Measurements from ENCODE around the gene DGLUCY.
"Not testable (repeated sequence)": the region's sequence is repeated elsewhere in the genome, so short reads cannot be mapped to it uniquely, and the experiment has no call there.

Gene DGLUCY

DNA sequence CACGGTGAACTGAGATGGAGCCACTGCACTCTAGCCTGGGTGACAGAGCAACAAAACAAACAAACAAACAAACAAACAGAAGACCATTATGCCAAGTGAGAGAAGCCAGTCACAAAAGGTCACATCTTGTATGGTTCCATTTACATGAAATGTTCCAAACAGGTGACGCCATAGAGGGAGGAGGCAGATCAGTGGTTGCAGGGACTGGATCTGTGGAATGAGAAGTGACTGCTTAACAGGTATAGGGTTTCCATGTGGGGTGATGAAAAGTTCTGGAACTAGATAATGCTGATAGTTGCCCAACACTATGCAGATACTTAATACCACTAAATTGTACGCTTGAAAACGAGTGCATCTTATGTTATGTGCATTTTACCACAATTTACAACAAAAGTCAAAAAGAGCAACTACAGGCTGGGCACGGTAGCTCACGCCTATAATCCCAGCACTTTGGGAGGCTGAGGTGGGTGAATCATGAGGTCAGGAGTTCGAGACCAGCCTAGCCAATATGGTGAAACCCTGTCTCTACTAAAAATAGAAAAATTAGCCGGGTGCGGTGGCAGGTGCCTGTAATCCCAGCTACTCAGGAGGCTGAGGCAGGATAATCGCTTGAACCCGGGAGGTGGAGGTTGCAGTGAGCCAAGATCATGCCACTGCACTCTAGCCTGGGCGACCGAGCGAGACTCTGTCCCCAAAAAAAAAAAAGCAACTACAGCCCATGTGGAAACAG is 20.0 kb upstream of the DGLUCY start:
- H3K36me3 Mint-ChIP-seq (ENCODE audit: low read depth); H3K9me3 Mint-ChIP-seq; H3K4me3 Mint-ChIP-seq; H3K27ac Mint-ChIP-seq; H3K4me1 Mint-ChIP-seq (ENCODE audit: low read depth): not testable (repeated sequence)
- H3K27me3 Mint-ChIP-seq (ENCODE audit: low read depth), result peaks cover 11% of the 10 kb centered on the region

GRCh38 chr14:91094772-91095171 is 19.1 kb upstream of the DGLUCY start:
- Mint-ChIP-seq H3K9me3 (no peaks in the 10 kb centered on the region), H3K27ac (no peak overlapping the region), H3K4me1 (ENCODE audit: low read depth) (peaks cover 4% of the 10 kb centered on the region), H3K27me3 (ENCODE audit: low read depth) (peaks cover 11% of the 10 kb centered on the region), H3K4me3 (no peak overlapping the region), H3K36me3 (ENCODE audit: low read depth) (peaks cover 3% of the 10 kb centered on the region)

DNA sequence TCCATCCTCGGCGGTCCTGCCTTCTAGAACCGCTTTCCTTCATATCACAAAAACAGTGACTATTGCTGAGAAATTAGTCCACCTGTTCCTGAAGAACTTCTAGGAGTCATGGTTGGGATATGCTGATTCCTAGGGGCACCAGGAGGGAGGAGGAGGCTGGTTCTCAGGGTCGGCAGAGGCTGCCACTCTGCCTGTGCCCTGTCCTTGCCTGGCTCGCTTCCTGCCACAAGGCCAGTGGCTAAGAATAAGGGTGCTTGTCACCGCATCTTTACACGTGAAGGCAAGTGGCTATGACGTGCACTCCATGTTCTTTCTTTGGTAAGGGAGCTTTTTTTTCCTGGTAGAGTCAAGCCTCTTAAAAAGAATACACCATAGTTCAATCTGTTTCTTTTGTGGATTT is 18.7 kb upstream of the DGLUCY start:
- Mint-ChIP-seq H3K36me3 (ENCODE audit: low read depth) (peaks cover 3% of the 10 kb centered on the region), H3K27me3 (ENCODE audit: low read depth) (peaks cover 11% of the 10 kb centered on the region), H3K4me3 (no peak overlapping the region), H3K27ac (no peak overlapping the region), H3K9me3 (no peaks in the 10 kb centered on the region), H3K4me1 (ENCODE audit: low read depth) (peaks cover 4% of the 10 kb centered on the region)

DNA sequence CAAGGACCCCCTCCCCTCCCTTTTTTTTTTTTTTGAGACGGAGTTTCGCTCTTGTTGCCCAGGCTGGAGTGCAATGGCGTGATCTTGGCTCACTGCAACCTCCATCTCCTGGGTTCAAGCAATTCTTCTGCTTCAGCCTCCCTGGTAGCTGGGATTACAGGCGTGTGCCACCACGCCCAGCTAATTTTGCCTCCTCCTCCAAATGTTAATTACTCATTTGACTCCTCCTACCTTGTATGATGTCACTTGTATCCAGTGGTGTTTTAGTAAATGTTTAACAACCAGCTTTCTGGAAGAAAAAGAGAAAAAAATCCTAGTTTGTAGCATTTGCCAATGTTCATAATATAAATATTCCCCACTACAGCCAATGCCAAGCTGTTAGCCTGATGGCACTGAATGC is 16.2 kb upstream of the DGLUCY start:
- H3K36me3 Mint-ChIP-seq (ENCODE audit: low read depth); H3K27ac Mint-ChIP-seq; H3K9me3 Mint-ChIP-seq; H3K4me1 Mint-ChIP-seq (ENCODE audit: low read depth); H3K27me3 Mint-ChIP-seq (ENCODE audit: low read depth); H3K4me3 Mint-ChIP-seq: not testable (repeated sequence)

DNA sequence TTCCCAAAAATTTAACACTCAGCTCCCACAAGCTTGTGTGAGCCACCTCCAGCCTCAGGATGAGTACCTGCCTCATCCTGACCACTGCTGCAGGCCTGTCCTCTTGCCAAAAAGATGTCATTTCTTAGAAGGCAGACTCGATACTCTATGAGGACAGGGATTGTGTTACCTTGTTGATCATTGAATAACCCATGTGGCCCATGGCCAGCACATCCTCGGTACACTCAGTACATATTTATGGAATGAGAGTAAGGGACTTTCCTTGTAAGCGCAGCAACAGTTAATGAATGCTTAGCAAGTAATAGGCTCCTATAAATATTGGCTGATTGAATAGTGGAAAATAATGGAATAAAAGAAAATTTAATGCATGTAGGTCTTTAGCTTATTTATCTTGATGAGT is 15.3 kb upstream of the DGLUCY start:
- Mint-ChIP-seq H3K27me3 (ENCODE audit: low read depth) (peaks cover 7% of the 10 kb centered on the region), H3K4me1 (ENCODE audit: low read depth) (peaks cover 4% of the 10 kb centered on the region), H3K4me3 (no peak overlapping the region), H3K36me3 (ENCODE audit: low read depth) (peaks cover 3% of the 10 kb centered on the region), H3K9me3 (no peaks in the 10 kb centered on the region), H3K27ac (no peak overlapping the region)

DNA sequence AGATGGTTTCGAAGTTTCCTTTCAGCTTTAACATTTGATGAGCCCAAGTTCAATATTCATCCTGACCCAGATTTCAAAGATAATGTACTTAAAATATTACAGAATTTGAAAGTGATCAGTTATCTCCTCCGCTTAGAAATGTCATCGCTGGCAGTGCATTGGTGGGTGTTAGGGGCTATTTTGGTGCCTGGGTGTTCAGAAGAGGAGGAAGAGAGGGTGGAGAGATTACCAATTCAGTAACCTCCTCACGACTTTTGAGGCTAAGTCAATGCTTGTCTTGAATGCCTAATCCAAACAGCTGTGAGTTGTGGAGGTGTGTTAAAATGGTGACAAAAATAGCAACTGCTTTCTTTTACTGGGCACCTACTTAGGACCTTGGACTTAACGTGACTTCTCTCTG is 13.8 kb upstream of the DGLUCY start:
- H3K4me1 Mint-ChIP-seq (ENCODE audit: low read depth), result peaks cover 5% of the 10 kb centered on the region
- no peak overlapping the region for H3K27ac Mint-ChIP-seq
- H3K36me3 Mint-ChIP-seq (ENCODE audit: low read depth), result peaks cover 3% of the 10 kb centered on the region
- no peak overlapping the region for H3K4me3 Mint-ChIP-seq
- peaks cover 7% of the 10 kb centered on the region for H3K27me3 Mint-ChIP-seq (ENCODE audit: low read depth)
- H3K9me3 Mint-ChIP-seq, result no peaks in the 10 kb centered on the region

- H3K27ac Mint-ChIP-seq, result no peak overlapping the region
- no peaks in the 10 kb centered on the region for H3K9me3 Mint-ChIP-seq
These were observed 10.8 kb upstream of the DGLUCY start for GRCh38 chr14:91103116-91103515.

DNA sequence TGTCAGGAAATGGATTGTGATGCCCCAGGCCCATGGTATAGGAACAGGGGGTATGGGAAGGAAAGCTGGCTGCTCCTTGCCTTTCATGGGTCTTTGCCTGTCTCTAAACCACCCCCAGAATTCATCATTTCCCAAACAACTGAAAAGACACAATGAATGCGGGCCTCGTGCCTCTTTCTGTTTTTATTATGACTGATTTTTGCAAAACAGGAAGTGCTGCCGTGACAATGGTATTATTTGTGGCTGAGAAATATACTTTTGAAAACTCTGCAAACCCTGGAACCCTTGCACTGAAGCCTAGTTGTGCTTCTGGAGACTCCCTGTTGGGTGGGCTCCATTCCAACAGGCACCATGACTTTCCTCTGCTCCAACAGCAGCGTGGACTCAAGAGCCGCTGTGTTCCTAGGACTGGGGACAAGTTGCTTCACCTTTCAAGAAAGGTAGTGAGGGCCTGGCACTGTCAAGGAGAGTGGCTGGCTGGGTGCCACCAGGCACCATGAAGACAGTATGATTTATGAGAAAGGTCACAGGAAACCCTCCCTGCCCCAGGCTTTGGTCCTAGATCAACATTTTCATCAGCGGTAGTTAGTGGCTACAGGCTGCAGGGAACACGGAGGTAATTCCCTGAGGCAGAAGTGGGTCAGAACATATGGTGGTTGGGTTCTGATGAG is 4.8 kb upstream of the DGLUCY start:
- peak overlapping the region; percentile 88 for H3K27ac Mint-ChIP-seq
- peaks cover 4% of the 10 kb centered on the region for H3K36me3 Mint-ChIP-seq (ENCODE audit: low read depth)
- H3K27me3 Mint-ChIP-seq (ENCODE audit: low read depth), result no peaks in the 10 kb centered on the region
- no peaks in the 10 kb centered on the region for H3K9me3 Mint-ChIP-seq
- H3K4me1 Mint-ChIP-seq (ENCODE audit: low read depth), result peaks cover 47% of the 10 kb centered on the region
- H3K4me3 Mint-ChIP-seq, result peak overlapping the region; percentile 38

More at GRCh38 chr14:91103116-91103515, 10.8 kb upstream of the DGLUCY start:
- no peak overlapping the region for H3K4me3 Mint-ChIP-seq
- peaks cover 2% of the 10 kb centered on the region for H3K36me3 Mint-ChIP-seq (ENCODE audit: low read depth)
- H3K4me1 Mint-ChIP-seq (ENCODE audit: low read depth), result peaks cover 11% of the 10 kb centered on the region
- H3K27me3 Mint-ChIP-seq (ENCODE audit: low read depth), result peaks cover 3% of the 10 kb centered on the region

DNA sequence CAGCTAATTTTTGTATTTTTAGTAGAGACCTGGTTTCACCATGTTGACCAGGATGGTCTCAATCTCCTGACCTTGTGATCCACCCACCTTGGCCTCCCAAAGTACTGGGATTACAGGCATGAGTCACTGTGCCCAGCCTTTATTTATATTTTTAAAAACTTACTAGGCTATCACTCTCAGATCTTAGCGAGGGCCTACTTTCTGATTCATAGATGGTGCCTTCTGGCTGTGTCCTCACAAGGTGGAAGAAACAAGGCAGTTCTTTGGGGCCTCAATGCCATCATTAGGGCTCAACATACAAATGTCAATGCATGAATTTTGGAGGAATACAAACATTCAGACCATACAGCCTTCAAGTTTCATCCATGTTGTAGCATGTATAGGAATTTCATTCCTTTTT is 2.4 kb upstream of the DGLUCY start:
- H3K36me3 Mint-ChIP-seq (ENCODE audit: low read depth), result peaks cover 12% of the 10 kb centered on the region
- no peaks in the 10 kb centered on the region for H3K9me3 Mint-ChIP-seq
- H3K27me3 Mint-ChIP-seq (ENCODE audit: low read depth), result no peaks in the 10 kb centered on the region
- no peak overlapping the region for H3K27ac Mint-ChIP-seq
- no peak overlapping the region for H3K4me3 Mint-ChIP-seq
- H3K4me1 Mint-ChIP-seq (ENCODE audit: low read depth), result peaks cover 58% of the 10 kb centered on the region

DNA sequence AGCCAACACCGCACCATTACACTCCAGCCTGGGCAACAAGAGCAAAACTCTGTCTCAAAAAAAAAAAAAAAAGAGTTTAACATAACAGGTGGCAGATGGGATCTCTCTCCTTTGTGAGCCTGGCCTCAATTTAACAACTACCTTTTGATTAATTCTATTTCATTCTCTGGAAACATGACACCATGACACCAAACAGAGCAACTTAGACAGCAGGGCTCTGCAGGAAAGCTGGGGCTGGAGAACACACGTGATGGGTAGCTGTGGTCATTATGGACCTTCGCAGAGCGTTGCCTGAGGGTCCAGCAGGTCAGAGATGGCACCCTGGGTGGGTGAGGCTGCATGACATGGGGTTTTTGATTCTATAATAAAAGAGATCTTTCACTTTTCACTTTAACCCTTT is 1.7 kb upstream of the DGLUCY start:
- H3K4me3 Mint-ChIP-seq, result peak overlapping the region; percentile 19
- H3K9me3 Mint-ChIP-seq, result no peaks in the 10 kb centered on the region
- no peaks in the 10 kb centered on the region for H3K27me3 Mint-ChIP-seq (ENCODE audit: low read depth)
- peaks cover 19% of the 10 kb centered on the region for H3K36me3 Mint-ChIP-seq (ENCODE audit: low read depth)
- peak overlapping the region; percentile 68 for H3K27ac Mint-ChIP-seq
- peaks cover 64% of the 10 kb centered on the region for H3K4me1 Mint-ChIP-seq (ENCODE audit: low read depth)

- Mint-ChIP-seq H3K4me3 (peak overlapping the region; percentile 95), H3K36me3 (ENCODE audit: low read depth) (peaks cover 34% of the 10 kb centered on the region), H3K9me3 (peaks cover 6% of the 10 kb centered on the region), H3K27me3 (ENCODE audit: low read depth) (no peaks in the 10 kb centered on the region), H3K27ac (peak overlapping the region; percentile 97), H3K4me1 (ENCODE audit: low read depth) (peaks cover 63% of the 10 kb centered on the region)
These were observed 499 bp downstream of the DGLUCY start for GRCh38 chr14:91114079-91115065.

DNA sequence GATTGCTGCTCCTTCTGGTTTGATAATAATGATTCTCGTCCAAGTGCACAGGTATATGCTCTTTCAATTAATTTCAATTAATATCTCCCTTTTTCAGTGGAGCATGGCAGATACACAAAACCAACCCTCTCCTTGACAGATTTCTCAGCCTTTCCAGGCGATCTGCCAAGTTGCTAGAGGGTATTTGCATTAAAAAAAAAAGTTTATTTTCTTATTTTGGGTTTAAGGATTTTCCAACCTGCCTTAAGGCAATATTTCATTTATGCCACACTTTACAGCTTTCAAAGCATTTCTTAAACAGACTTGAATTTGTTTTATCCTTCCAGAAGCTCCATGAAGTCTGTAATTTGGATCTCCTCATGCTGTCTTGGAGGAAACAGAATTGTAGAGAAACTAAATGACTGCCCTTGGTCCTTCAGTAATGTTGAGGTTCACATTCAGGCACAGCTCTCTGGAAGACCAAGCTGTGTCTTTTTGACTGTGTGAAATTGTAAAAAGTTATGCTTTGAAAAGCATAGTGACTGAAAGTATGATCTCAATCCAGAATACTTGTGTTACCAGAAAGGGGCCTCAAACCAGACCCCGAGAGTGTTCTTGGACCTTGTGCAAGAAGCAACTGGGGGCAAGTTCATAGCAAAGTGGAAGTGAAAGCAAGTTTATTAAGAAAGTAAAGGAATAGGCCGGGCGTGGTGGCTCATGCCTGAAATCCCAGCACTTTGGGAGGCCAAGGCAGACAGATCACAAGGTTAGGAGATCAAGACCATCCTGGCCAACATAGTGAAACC is 2.3 kb downstream of the DGLUCY start:
- Mint-ChIP-seq H3K27me3 (ENCODE audit: low read depth) (no peaks in the 10 kb centered on the region), H3K27ac (peak overlapping the region; percentile 97), H3K9me3 (peaks cover 8% of the 10 kb centered on the region), H3K4me1 (ENCODE audit: low read depth) (peaks cover 62% of the 10 kb centered on the region), H3K36me3 (ENCODE audit: low read depth) (peaks cover 47% of the 10 kb centered on the region), H3K4me3 (peak overlapping the region; percentile 95)

- Mint-ChIP-seq H3K27me3 (ENCODE audit: low read depth) (no peaks in the 10 kb centered on the region), H3K4me3 (peak overlapping the region; percentile 95), H3K9me3 (peaks cover 8% of the 10 kb centered on the region), H3K36me3 (ENCODE audit: low read depth) (peaks cover 51% of the 10 kb centered on the region), H3K4me1 (ENCODE audit: low read depth) (peaks cover 63% of the 10 kb centered on the region), H3K27ac (peak overlapping the region; percentile 97)
These were observed 3.2 kb downstream of the DGLUCY start for GRCh38 chr14:91116913-91117588.
